Duodenal mucosa (tissue), 2 donors: ENCODE results near the gene MRPL19.
A peak's percentile ranks its signal among the peaks of the same experiment; 100 is the strongest.

ENCODE experiments used
- H3K27ac ChIP-seq: one replicate; pipeline ENCODE4 v1.7.0; 2013; ENCODE audit warnings: low read depth, low read length
- H3K27me3 ChIP-seq, 2 donors: one replicate each; pipeline ENCODE4 v1.7.0; 2013; ENCODE audit warnings: low read length in 2 of 2, control low read depth in 1 of 2; ENCODE audit not compliant: insufficient read depth in 2 of 2, control insufficient read depth in 1 of 2
- H3K36me3 ChIP-seq, 2 donors: one replicate each; pipeline ENCODE4 v1.7.0; 2013; ENCODE audit warnings: low read length in 2 of 2, control low read depth in 1 of 2; ENCODE audit not compliant: insufficient read depth in 2 of 2, control insufficient read depth in 1 of 2
- H3K4me1 ChIP-seq, 2 donors: one replicate each; pipeline ENCODE4 v1.7.0; 2013; ENCODE audit warnings: low read length in 2 of 2, control low read depth in 1 of 2; ENCODE audit not compliant: insufficient read depth in 2 of 2, control insufficient read depth in 1 of 2
- H3K4me3 ChIP-seq, 2 donors: one replicate each; pipeline ENCODE4 v1.7.0; 2013; ENCODE audit warnings: low read length in 2 of 2, low read depth in 1 of 2
- H3K9ac ChIP-seq, 2 donors: one replicate each; pipeline ENCODE4 v1.7.0; 2013; ENCODE audit warnings: low read length in 2 of 2, low read depth in 1 of 2
- H3K9me3 ChIP-seq, 2 donors: one replicate each; pipeline ENCODE4 v1.7.0; 2013; ENCODE audit warnings: low read length in 2 of 2, control low read depth in 1 of 2; ENCODE audit not compliant: control insufficient read depth in 1 of 2

Gene MRPL19

GRCh38 chr2:75646583-75647425 lies at the start of gene MRPL19:
Gene MRPL19 (plus strand): TSS chr2:75646783. CDS start chr2:75646808, 25 bp downstream.
- no peaks in the 10 kb centered on the region for H3K27me3 ChIP-seq
- peak within 1 kb of the TSS; percentile 85 to 95 for H3K4me3 ChIP-seq
- peak within 1 kb of the TSS; percentile 68 for H3K27ac ChIP-seq
- H3K4me1 ChIP-seq: peaks cover 0 to 8% of the 10 kb centered on the region in 2 donors
- H3K9ac ChIP-seq: peak within 1 kb of the TSS; percentile 89 to 90
- peaks cover 13 to 21% of the 10 kb centered on the region in 2 donors for H3K36me3 ChIP-seq
- H3K9me3 ChIP-seq: no peaks in the 10 kb centered on the region

GRCh38 chr2:75596784-75597183 lies 49.8 kb upstream of the MRPL19 start:
- no peaks in the 10 kb centered on the region for H3K36me3 ChIP-seq
- H3K9me3 ChIP-seq: no peaks in the 10 kb centered on the region
- no peaks in the 10 kb centered on the region for H3K27me3 ChIP-seq
- H3K4me3 ChIP-seq: no peak overlapping the region
- peaks cover 4 to 10% of the 10 kb centered on the region in 2 donors for H3K4me1 ChIP-seq
- H3K9ac ChIP-seq: no peak overlapping the region
- no peak overlapping the region for H3K27ac ChIP-seq

GRCh38 chr2:75597949-75598348 lies 48.6 kb upstream of the MRPL19 start:
- no peaks in the 10 kb centered on the region for H3K27me3 ChIP-seq
- H3K36me3 ChIP-seq: no peaks in the 10 kb centered on the region
- no peak overlapping the region for H3K9ac ChIP-seq
- H3K27ac ChIP-seq: no peak overlapping the region
- no peak overlapping the region for H3K4me3 ChIP-seq
- no peaks in the 10 kb centered on the region for H3K9me3 ChIP-seq
- H3K4me1 ChIP-seq: peaks cover 11 to 17% of the 10 kb centered on the region in 2 donors

GRCh38 chr2:75598589-75599155 lies 47.9 kb upstream of the MRPL19 start:
- no peaks in the 10 kb centered on the region for H3K27me3 ChIP-seq
- H3K9ac ChIP-seq: no peak overlapping the region
- H3K4me3 ChIP-seq: no peak overlapping the region
- H3K36me3 ChIP-seq: no peaks in the 10 kb centered on the region
- H3K9me3 ChIP-seq: no peaks in the 10 kb centered on the region
- no peak overlapping the region for H3K27ac ChIP-seq
- peaks cover 16 to 17% of the 10 kb centered on the region in 2 donors for H3K4me1 ChIP-seq

- Histone ChIP-seq H3K4me3 (no peak overlapping the region), H3K4me1 (peaks cover 16 to 17% of the 10 kb centered on the region in 2 donors), H3K27me3 (no peaks in the 10 kb centered on the region), H3K9me3 (no peaks in the 10 kb centered on the region), H3K36me3 (no peaks in the 10 kb centered on the region), H3K27ac (no peak overlapping the region), H3K9ac (no peak overlapping the region)
These were observed 46.0 kb upstream of the MRPL19 start for GRCh38 chr2:75600461-75601011.

- Histone ChIP-seq H3K4me1 (peaks cover 25 to 27% of the 10 kb centered on the region in 2 donors), H3K27ac (no peak overlapping the region), H3K4me3 (peak overlapping the region in 1 of 2 donors; percentile 17)
These were observed 43.8 kb upstream of the MRPL19 start for GRCh38 chr2:75602724-75603342.

GRCh38 chr2:75603477-75603876 lies 43.1 kb upstream of the MRPL19 start:
- Histone ChIP-seq H3K4me3 (no peak overlapping the region), H3K27ac (no peak overlapping the region), H3K36me3 (no peaks in the 10 kb centered on the region)

More at GRCh38 chr2:75602724-75603342, 43.8 kb upstream of the MRPL19 start:
- Histone ChIP-seq H3K9ac (no peak overlapping the region), H3K36me3 (no peaks in the 10 kb centered on the region), H3K9me3 (no peaks in the 10 kb centered on the region), H3K27me3 (no peaks in the 10 kb centered on the region)

GRCh38 chr2:75604484-75604883 lies 42.1 kb upstream of the MRPL19 start:
- no peak overlapping the region for H3K27ac ChIP-seq
- no peak overlapping the region for H3K4me3 ChIP-seq
- peaks cover 25 to 34% of the 10 kb centered on the region in 2 donors for H3K4me1 ChIP-seq
- no peaks in the 10 kb centered on the region for H3K36me3 ChIP-seq
- H3K9me3 ChIP-seq: no peaks in the 10 kb centered on the region
- peaks cover 0 to 3% of the 10 kb centered on the region in 2 donors for H3K27me3 ChIP-seq
- H3K9ac ChIP-seq: no peak overlapping the region

More at GRCh38 chr2:75603477-75603876, 43.1 kb upstream of the MRPL19 start:
- H3K4me1 ChIP-seq: peaks cover 25 to 29% of the 10 kb centered on the region in 2 donors
- H3K9ac ChIP-seq: no peak overlapping the region
- H3K9me3 ChIP-seq: no peaks in the 10 kb centered on the region
- peaks cover 0 to 3% of the 10 kb centered on the region in 2 donors for H3K27me3 ChIP-seq

- Histone ChIP-seq H3K27me3 (peaks cover 0 to 3% of the 10 kb centered on the region in 2 donors), H3K9ac (no peak overlapping the region), H3K27ac (no peak overlapping the region), H3K9me3 (no peaks in the 10 kb centered on the region), H3K36me3 (no peaks in the 10 kb centered on the region), H3K4me1 (peaks cover 15 to 30% of the 10 kb centered on the region in 2 donors), H3K4me3 (no peak overlapping the region)
These were observed 40.6 kb upstream of the MRPL19 start for GRCh38 chr2:75605770-75606529.
